SK-N-MC (cell line): Measurements from ENCODE around the gene IL22.

Source experiments
- DNase-seq: peaks from one replicate; pipeline ENCODE4 v3.0.0-alpha.2; 2011; ENCODE audit warnings: low read depth, low spot score
- H3K27ac ChIP-seq: fragments of 200-600 bp; sonication (generic); 2 replicates; pipeline ENCODE4 v1.5.1; 2016; ENCODE audit warnings: mixed run types
- H3K36me3 ChIP-seq: fragments of 200-600 bp; sonication (generic); 2 replicates; pipeline ENCODE4 v1.6.1; 2017; ENCODE audit warnings: antibody characterized with exemption, low read length, mixed read lengths; ENCODE audit not compliant: insufficient read depth
- H3K4me3 ChIP-seq: fragments of 200-600 bp; sonication (generic); 2 replicates; pipeline ENCODE4 v1.5.1; 2016
- H3K9ac ChIP-seq: fragments of 200-600 bp; sonication (generic); 2 replicates; pipeline ENCODE4 v1.8.0; 2017; ENCODE audit warnings: mixed run types, mixed read lengths; ENCODE audit not compliant: insufficient read length
- H3K9me3 ChIP-seq: fragments of 200-600 bp; sonication (generic); 2 replicates; pipeline ENCODE4 v1.6.1; 2017; ENCODE audit warnings: low read depth, mild to moderate bottlenecking, antibody characterized with exemption, low read length, moderate library complexity, mixed read lengths
- EZH2 ChIP-seq: fragments of 200-600 bp; sonication (generic); IDR thresholded peaks from one replicate; pipeline ENCODE4 v1.6.1; 2017; ENCODE audit warnings: antibody characterized with exemption
- FOXP2 ChIP-seq: optimal IDR thresholded peaks from 2 replicates; pipeline ENCODE3; 2011; ENCODE audit warnings: mild to moderate bottlenecking, moderate library complexity; ENCODE audit not compliant: insufficient read depth; ENCODE audit errors: extremely low read length, control extremely low read depth
- POLR2AphosphoS5 ChIP-seq: IDR thresholded peaks from 2 replicates; pipeline ENCODE4 v1.6.1; 2012; ENCODE audit warnings: mild to moderate bottlenecking, low read depth, low read length, borderline replicate concordance

The IL22 gene

GRCh38 chr12:68269779-68270178 is 16.4 kb upstream of the IL22 start:
- no peaks in the 10 kb centered on the region for H3K36me3 ChIP-seq
- H3K9me3 ChIP-seq: no peaks in the 10 kb centered on the region
- no peak overlapping the region for H3K4me3 ChIP-seq
- no peak for DNase-seq
- H3K9ac ChIP-seq: no peak overlapping the region
- TF ChIP-seq FOXP2: no peak
- no peak for TF ChIP-seq EZH2
- TF ChIP-seq POLR2AphosphoS5: no peak
- H3K27ac ChIP-seq: no peak overlapping the region

- Histone ChIP-seq H3K27ac (no peak overlapping the region), H3K9me3 (no peaks in the 10 kb centered on the region), H3K4me3 (no peak overlapping the region), H3K9ac (no peak overlapping the region), H3K36me3 (no peaks in the 10 kb centered on the region)
- DNase-seq: no peak
- TF ChIP-seq POLR2AphosphoS5 (no peak), EZH2 (no peak), FOXP2 (no peak)
Measured at GRCh38 chr12:68268967-68269366, 15.6 kb upstream of the IL22 start.

DNA sequence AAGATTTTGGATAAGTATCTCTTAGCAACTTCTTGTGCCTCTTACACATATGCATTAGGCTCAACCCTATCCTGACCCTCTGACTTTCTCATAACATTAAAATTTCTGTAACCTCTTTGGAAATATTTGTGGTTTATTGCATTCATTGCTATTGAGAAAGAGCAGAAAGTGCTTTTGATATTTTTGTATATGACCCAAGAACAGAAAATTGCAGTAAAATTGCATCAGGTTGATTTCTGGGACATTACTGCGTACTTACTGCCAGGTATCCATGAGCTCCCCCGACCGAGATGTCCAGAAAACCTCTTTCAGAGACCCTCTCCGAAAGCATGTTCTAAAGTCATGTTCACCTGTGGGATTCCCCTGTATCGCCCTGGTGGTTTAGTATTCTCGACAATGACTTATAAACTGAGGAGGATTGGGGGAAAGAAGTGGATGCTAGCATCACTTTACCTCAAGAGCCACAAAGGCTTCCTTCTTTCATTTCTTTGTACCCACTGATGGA is 14.5 kb upstream of the IL22 start:
- no peak overlapping the region for H3K9ac ChIP-seq
- H3K27ac ChIP-seq: no peak overlapping the region
- H3K4me3 ChIP-seq: no peak overlapping the region
- H3K9me3 ChIP-seq: no peaks in the 10 kb centered on the region
- no peak for DNase-seq
- TF ChIP-seq FOXP2 (no peak), POLR2AphosphoS5 (no peak), EZH2 (no peak)
- no peaks in the 10 kb centered on the region for H3K36me3 ChIP-seq

GRCh38 chr12:68264857-68265256 is 11.5 kb upstream of the IL22 start:
- Histone ChIP-seq H3K9ac (no peak overlapping the region), H3K9me3 (no peaks in the 10 kb centered on the region), H3K36me3 (no peaks in the 10 kb centered on the region), H3K27ac (no peak overlapping the region), H3K4me3 (no peak overlapping the region)
- DNase-seq: no peak
- no peak for TF ChIP-seq EZH2
- TF ChIP-seq FOXP2: no peak
- TF ChIP-seq POLR2AphosphoS5: no peak

DNA sequence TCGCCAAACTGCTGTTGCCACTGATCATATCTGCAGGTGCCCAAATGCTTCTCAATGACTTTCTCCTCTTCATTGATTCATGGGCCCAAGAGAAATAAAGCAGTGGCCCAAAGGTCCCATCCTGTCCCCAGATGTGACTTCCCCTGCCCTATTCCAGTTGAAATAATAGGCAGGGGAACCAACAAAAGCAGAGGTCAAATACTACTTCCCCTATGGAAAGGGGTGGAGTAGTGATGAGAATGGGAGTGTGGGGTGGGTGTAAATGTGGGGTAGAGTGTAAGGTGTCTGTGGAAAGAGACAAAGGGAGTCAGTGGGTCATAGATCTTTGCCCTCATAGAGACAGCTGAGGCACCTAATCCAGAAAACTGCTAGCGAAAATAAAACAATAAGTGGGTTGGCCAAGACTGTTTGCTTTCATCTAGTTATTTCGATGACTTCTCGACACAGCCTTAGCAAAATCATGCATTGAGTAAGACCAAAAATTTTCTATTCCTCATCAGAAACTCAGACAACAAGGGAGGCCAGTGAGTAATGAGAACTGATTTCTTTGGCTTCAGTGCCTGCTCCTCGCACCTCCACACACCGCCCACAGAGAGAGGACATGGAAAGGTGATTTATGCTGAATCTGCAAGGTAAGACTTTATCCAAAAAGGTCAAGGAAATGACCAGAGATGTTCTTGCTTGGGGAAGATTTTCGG is 10.9 kb upstream of the IL22 start:
- H3K27ac ChIP-seq: no peak overlapping the region
- H3K9me3 ChIP-seq: no peaks in the 10 kb centered on the region
- H3K36me3 ChIP-seq: no peaks in the 10 kb centered on the region
- H3K9ac ChIP-seq: no peak overlapping the region
- TF ChIP-seq EZH2 (no peak), FOXP2 (no peak), POLR2AphosphoS5 (no peak)
- DNase-seq: no peak
- H3K4me3 ChIP-seq: no peak overlapping the region

DNA sequence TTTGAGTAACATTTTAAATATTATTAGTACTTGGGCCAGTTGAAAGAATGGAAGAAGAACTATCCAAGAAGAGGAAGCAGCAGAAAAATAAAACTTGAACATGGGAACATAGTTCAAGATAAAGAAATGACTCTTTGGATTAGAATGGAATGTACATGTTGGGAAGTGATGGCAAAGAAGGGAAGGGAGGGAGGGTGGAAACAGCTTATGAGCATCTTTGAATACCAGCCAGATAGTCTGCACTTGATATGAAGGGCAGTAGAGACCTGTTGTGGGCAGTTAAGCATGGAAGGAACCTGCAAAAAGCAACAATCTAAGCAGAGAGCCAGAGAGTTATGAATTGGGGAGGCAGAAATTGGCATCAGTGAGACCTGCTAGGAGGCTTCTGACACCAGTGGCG is 10.0 kb upstream of the IL22 start:
- DNase-seq: no peak
- Histone ChIP-seq H3K36me3 (no peaks in the 10 kb centered on the region), H3K27ac (no peak overlapping the region), H3K4me3 (no peak overlapping the region), H3K9ac (no peak overlapping the region), H3K9me3 (no peaks in the 10 kb centered on the region)
- no peak for TF ChIP-seq EZH2
- no peak for TF ChIP-seq POLR2AphosphoS5
- no peak for TF ChIP-seq FOXP2

- H3K36me3 ChIP-seq: no peaks in the 10 kb centered on the region
- TF ChIP-seq EZH2 (no peak), POLR2AphosphoS5 (no peak), FOXP2 (no peak)
- H3K9me3 ChIP-seq: no peaks in the 10 kb centered on the region
- no peak overlapping the region for H3K9ac ChIP-seq
- no peak for DNase-seq
- no peak overlapping the region for H3K4me3 ChIP-seq
- no peak overlapping the region for H3K27ac ChIP-seq
Measured at GRCh38 chr12:68261896-68262295, 8.5 kb upstream of the IL22 start.

DNA sequence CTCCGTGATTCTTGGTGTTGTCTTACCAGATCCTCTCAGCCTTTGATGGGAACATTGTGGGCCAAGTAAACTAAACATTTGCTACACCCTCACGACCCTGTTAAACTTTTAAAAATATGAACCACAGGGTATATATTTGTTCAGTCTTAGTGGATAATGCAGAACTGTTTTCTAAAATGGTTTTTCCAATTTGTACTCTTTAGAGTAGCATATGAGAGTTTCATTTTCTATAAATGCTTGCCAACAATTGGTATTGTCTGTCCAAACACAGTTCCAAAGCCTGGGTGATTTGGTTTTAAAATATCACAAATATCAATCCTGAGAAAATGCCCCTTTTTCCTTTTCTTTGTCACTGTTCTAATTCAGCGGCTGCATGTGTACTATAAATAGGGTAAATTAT is 6.7 kb upstream of the IL22 start:
- Histone ChIP-seq H3K4me3 (no peak overlapping the region), H3K36me3 (no peaks in the 10 kb centered on the region), H3K9ac (no peak overlapping the region), H3K27ac (no peak overlapping the region), H3K9me3 (no peaks in the 10 kb centered on the region)
- TF ChIP-seq EZH2 (no peak), FOXP2 (no peak), POLR2AphosphoS5 (no peak)
- DNase-seq: no peak
